Spinal cord (tissue), 10 donors: ENCODE measurements around the gene ROBO3. TPM values are rescaled to one million over a fixed set of nuclear protein-coding genes. Genes with fewer than 3 reads are reported as not detected.

ENCODE experiments used
- DNase-seq, 6 donors: peaks; one replicate each; pipeline versions ENCODE4 v3.0.0 to v3.0.0-alpha.2; 2013 to 2015; ENCODE audit warnings: low spot score in 6 of 6, low read depth in 4 of 6
- H3K27ac ChIP-seq: one replicate; pipeline ENCODE4 v1.5.1; 2013; ENCODE audit warnings: low read depth, low read length, control low read depth
- H3K27me3 ChIP-seq: one replicate; pipeline ENCODE4 v1.6.1; 2013; ENCODE audit warnings: low read length; ENCODE audit not compliant: control insufficient read depth, insufficient read depth
- H3K36me3 ChIP-seq: one replicate; pipeline ENCODE4 v1.6.1; 2013; ENCODE audit warnings: low read length; ENCODE audit not compliant: control insufficient read depth, insufficient read depth
- H3K4me1 ChIP-seq: one replicate; pipeline ENCODE4 v1.6.1; 2013; ENCODE audit warnings: low read length; ENCODE audit not compliant: control insufficient read depth, insufficient read depth
- H3K4me3 ChIP-seq: one replicate; pipeline ENCODE4 v1.5.1; 2013; ENCODE audit warnings: low read depth, low read length, control low read depth
- H3K9me3 ChIP-seq: one replicate; pipeline ENCODE4 v1.6.1; 2013; ENCODE audit warnings: low read length; ENCODE audit not compliant: control insufficient read depth, insufficient read depth
- WGBS: methylation state at CpG from one replicate; pipeline ENCODE4 v1.1.5; 2013; ENCODE audit warnings: missing lambda C conversion rate; ENCODE audit not compliant: insufficient coverage; 5-methylcytosine and 5-hydroxymethylcytosine counted together
- polyA plus RNA-seq, 2 donors: library from polyadenylated mRNA; unstranded; fragments of 120-200 nt; gene quantifications; one replicate each; pipeline ENCODE4 v1.2.1, GENCODE V29; 2013; ENCODE audit not compliant: insufficient read length in 2 of 2
- total RNA-seq, 2 donors: library from RNA; depleted of rRNA in 1 of 2; stranded (reverse); fragments of 120-200 nt in 1 of 2; fragments of >200 nt in 1 of 2; gene quantifications; one replicate each; pipeline versions ENCODE4 v1.2.3 to v1.2.4, GENCODE V29; 2013 to 2014
- donor health status: healthy.

ROBO3 gene
- total and polyA plus RNA-seq, 4 donors: 14.8 to 81.5 (median 59.1) TPM

- no peaks in the 10 kb centered on the region for H3K36me3 ChIP-seq
- no peak overlapping the region for H3K4me3 ChIP-seq
- H3K27ac ChIP-seq: no peak overlapping the region
- no peaks in the 10 kb centered on the region for H3K9me3 ChIP-seq
- DNase-seq: no peak
- H3K4me1 ChIP-seq: peaks cover 17% of the 10 kb centered on the region
- H3K27me3 ChIP-seq: peaks cover 16% of the 10 kb centered on the region
- no CpG with 5 or more reads among the region's 3 CpGs for WGBS
Observed at GRCh38 chr11:124834526-124835180, 30.6 kb upstream of the ROBO3 start.

- H3K27ac ChIP-seq: no peak overlapping the region
Observed at GRCh38 chr11:124835918-124836317, 29.3 kb upstream of the ROBO3 start.

GRCh38 chr11:124837491-124837856 lies 27.8 kb upstream of the ROBO3 start:
- Histone ChIP-seq H3K27ac (peak overlapping the region; percentile 64), H3K27me3 (peaks cover 38% of the 10 kb centered on the region)
- no CpG with 5 or more reads among the region's 3 CpGs for WGBS

More at GRCh38 chr11:124835918-124836317, 29.3 kb upstream of the ROBO3 start:
- Histone ChIP-seq H3K9me3 (no peaks in the 10 kb centered on the region), H3K4me1 (peaks cover 22% of the 10 kb centered on the region), H3K27me3 (peaks cover 28% of the 10 kb centered on the region), H3K36me3 (no peaks in the 10 kb centered on the region), H3K4me3 (no peak overlapping the region)
- no peak for DNase-seq
- 100% methylated on average over 1 of the region's 8 CpGs for WGBS

GRCh38 chr11:124838805-124839127 lies 26.5 kb upstream of the ROBO3 start:
- Histone ChIP-seq H3K27me3 (peaks cover 48% of the 10 kb centered on the region), H3K36me3 (no peaks in the 10 kb centered on the region), H3K4me3 (peak overlapping the region; percentile 7), H3K9me3 (no peaks in the 10 kb centered on the region), H3K27ac (no peak overlapping the region), H3K4me1 (peaks cover 41% of the 10 kb centered on the region)
- 16% methylated on average over 5 of the region's 5 CpGs for WGBS
- no peak for DNase-seq

More at GRCh38 chr11:124837491-124837856, 27.8 kb upstream of the ROBO3 start:
- no peak overlapping the region for H3K4me3 ChIP-seq
- H3K4me1 ChIP-seq: peaks cover 30% of the 10 kb centered on the region
- H3K9me3 ChIP-seq: no peaks in the 10 kb centered on the region
- peak in 5 of 6 donors; percentile 44 to 95 (median 70) for DNase-seq
- no peaks in the 10 kb centered on the region for H3K36me3 ChIP-seq

- Histone ChIP-seq H3K4me1 (peaks cover 41% of the 10 kb centered on the region), H3K27me3 (peaks cover 52% of the 10 kb centered on the region), H3K9me3 (no peaks in the 10 kb centered on the region), H3K27ac (no peak overlapping the region), H3K4me3 (peak overlapping the region; percentile 7), H3K36me3 (no peaks in the 10 kb centered on the region)
- DNase-seq: peak in 4 of 6 donors; percentile 23 to 83 (median 54)
- WGBS: under 1% methylated on average over 83 of the region's 87 CpGs
Observed at GRCh38 chr11:124839128-124839971, 25.9 kb upstream of the ROBO3 start.

- Histone ChIP-seq H3K4me3 (peak overlapping the region; percentile 7), H3K27ac (no peak overlapping the region), H3K36me3 (no peaks in the 10 kb centered on the region), H3K4me1 (peaks cover 46% of the 10 kb centered on the region), H3K27me3 (peaks cover 59% of the 10 kb centered on the region), H3K9me3 (no peaks in the 10 kb centered on the region)
- DNase-seq: no peak
- 19% methylated on average over 12 of the region's 20 CpGs for WGBS
Observed at GRCh38 chr11:124839972-124840621, 25.1 kb upstream of the ROBO3 start.

GRCh38 chr11:124840666-124841065 lies 24.6 kb upstream of the ROBO3 start:
- H3K36me3 ChIP-seq: no peaks in the 10 kb centered on the region
- H3K4me3 ChIP-seq: no peak overlapping the region
- WGBS: no CpG with 5 or more reads among the region's 1 CpG
- DNase-seq: no peak
- H3K9me3 ChIP-seq: no peaks in the 10 kb centered on the region
- H3K27me3 ChIP-seq: peaks cover 65% of the 10 kb centered on the region
- peaks cover 51% of the 10 kb centered on the region for H3K4me1 ChIP-seq
- no peak overlapping the region for H3K27ac ChIP-seq

- H3K9me3 ChIP-seq: no peaks in the 10 kb centered on the region
- H3K27me3 ChIP-seq: peaks cover 70% of the 10 kb centered on the region
- WGBS: no CpG with 5 or more reads among the region's 3 CpGs
- H3K4me3 ChIP-seq: no peak overlapping the region
- no peaks in the 10 kb centered on the region for H3K36me3 ChIP-seq
- no peak for DNase-seq
- H3K27ac ChIP-seq: no peak overlapping the region
- H3K4me1 ChIP-seq: peaks cover 51% of the 10 kb centered on the region
Observed at GRCh38 chr11:124841201-124841600, 24.0 kb upstream of the ROBO3 start.

- Histone ChIP-seq H3K36me3 (no peaks in the 10 kb centered on the region), H3K27ac (peak overlapping the region; percentile 69), H3K9me3 (no peaks in the 10 kb centered on the region), H3K4me3 (no peak overlapping the region), H3K27me3 (peaks cover 75% of the 10 kb centered on the region), H3K4me1 (peaks cover 51% of the 10 kb centered on the region)
- WGBS: 63% methylated on average over 2 of the region's 2 CpGs
- peak in 1 of 6 donors; percentile 11 for DNase-seq
Observed at GRCh38 chr11:124841840-124842239, 23.4 kb upstream of the ROBO3 start.
